Retina (tissue), 1 donor: Measurements from ENCODE around the gene TBC1D2.
"Not testable (repeated sequence)": the region's sequence is repeated elsewhere in the genome, so short reads cannot be mapped to it uniquely, and the experiment has no call there.

Source experiments
- DNase-seq: peaks from one replicate; pipeline ENCODE4 v3.0.0-alpha.2; 2016

Gene TBC1D2

GRCh38 chr9:98269652-98270051 is 14.2 kb upstream of the TBC1D2 start:
- not testable (repeated sequence) for DNase-seq

DNA sequence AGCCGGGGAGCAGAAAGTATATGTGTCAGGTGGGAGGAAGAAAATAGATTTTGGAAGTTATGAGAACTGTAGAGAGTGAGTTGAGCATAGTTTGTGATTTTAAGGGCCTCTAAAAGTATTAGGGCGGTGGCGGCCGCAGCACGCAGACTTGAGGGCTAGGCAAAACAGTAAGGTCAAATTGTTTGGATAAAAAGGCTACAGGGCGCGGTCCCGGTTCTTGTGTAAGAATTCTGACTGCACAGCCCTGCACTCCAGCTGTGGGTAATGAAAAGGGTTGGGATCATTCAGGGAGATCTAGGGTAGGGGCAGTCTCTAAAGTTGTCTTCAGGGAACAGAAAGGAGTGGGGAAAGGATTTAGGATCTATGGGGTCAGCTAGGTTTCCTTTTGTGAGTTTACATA is 12.1 kb upstream of the TBC1D2 start:
- not testable (repeated sequence) for DNase-seq

- no peak for DNase-seq
These were observed 9.1 kb upstream of the TBC1D2 start for GRCh38 chr9:98264516-98264915.

DNA sequence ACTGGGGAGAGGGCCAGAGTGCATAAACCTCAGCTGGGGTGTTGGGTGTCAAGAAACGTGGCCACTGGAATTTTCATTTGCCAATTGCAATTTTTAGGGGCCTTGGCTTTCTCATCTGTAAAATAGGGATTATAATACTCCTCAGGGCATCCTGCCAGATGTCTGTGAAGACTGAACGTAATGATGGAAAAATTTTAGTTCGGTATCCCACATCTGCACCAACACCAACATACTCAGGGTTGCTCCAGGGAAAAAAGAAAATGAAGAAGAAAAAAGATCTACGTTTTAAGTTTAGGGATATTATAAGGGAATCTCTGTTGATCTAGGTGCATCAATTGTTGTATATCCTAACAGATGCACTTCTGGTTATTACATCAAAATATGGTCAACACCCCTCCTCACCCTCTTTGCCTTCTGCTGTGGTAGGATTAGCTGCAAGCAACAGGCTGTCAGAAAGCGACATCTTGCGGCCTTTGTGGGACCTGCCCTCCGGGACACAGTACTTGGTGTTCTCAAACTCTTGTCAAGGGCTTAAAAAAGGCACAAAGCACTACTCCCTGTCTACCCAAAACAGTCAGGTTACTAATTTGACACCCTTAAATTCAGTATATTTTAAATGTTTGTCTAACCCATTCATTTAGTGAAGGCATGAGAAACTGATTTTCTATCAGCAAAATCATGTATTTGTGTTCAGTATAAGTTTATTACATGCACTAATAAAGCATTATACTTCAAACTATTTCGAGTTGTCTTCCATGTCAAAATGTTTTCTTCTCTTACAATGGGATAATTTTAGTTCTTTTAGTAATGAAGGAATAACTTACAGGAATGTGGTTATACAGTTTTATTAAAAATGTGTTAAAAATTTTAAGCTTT is 8.3 kb upstream of the TBC1D2 start:
- peak; percentile 70 for DNase-seq

- no peak for DNase-seq
These were observed 7.6 kb upstream of the TBC1D2 start for GRCh38 chr9:98263080-98263479.

DNA sequence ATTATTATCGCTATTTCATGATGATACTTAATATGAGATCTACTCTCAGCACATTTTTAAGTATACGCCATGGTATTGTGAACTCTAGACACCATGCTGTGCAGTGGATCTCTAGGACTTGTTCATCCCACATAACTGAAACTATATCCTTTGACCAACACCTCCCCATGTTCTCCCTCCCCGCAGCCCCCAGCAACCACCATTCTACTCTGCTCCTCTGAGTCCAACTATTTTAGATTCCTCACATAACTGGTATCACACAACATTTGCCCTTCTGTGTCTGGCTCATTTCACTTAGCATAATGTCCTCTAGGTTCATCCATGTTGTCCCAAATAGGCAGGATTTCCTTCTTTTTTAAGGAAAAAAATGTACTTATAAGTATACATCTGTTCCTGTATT is 6.6 kb upstream of the TBC1D2 start:
- DNase-seq = no peak

DNA sequence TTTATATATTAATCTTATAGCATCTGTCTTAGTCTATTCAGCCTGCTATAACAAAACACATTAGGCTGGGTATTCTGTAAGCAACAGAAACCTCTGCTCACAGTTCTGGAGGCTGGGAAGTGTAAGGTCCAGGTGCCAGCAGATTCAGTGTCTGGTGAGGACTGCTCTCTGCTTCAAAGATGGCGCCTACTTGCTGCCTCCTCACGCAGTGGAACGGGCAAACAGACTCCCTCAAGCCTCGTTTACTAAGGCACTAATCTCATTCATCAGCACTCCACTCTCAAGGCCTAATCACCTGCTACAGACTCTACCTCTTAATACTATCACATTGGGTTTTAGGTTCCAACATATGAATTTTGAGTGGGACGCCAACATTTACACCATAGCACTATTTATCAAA is 5.2 kb upstream of the TBC1D2 start:
- no peak for DNase-seq

DNA sequence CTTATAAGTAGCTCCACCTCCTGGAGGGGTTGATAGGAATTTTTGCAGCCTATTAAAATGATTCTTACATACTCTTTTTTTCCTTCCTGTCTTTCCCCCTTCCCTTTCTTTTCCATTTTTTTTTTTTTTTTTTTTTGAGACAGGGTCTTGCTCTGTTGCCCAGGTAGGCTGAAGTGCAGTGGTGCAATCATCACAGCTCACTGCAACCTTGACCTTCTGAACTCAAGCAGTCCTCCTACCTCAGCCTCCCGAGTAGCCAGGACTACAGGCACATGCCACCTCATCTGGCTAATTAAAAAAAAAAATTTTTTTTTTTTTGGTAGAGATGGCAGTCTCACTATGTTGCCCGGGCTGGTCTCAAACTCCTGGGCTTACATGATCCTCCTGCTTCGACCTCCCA is 4.3 kb upstream of the TBC1D2 start:
- DNase-seq = no peak

DNA sequence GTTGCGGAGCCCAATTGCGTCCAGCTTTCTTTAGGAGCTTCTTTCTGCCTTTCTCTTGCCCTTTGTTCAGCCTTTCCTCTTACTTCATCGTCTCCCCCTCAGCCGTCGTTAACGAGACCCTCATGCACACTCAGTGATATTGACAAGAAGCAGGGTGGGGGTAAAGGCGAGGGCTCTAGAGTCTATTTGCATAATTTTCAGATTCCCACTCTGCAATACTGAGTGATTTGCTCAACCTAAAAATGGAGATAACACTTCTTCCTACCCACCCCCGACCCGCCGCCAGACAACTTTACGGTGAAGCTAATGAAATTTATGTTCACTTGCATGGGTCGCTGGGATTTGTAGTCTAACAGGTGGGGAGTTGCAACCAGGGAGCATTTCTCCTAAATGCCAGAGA is 1.3 kb upstream of the TBC1D2 start:
- DNase-seq = peak; percentile 72

GRCh38 chr9:98255061-98255577 is 330 bp downstream of the TBC1D2 start:
- no peak for DNase-seq

GRCh38 chr9:98254228-98255060 is 1.0 kb downstream of the TBC1D2 start:
- DNase-seq = no peak

- DNase-seq = no peak
These were observed 1.9 kb downstream of the TBC1D2 start for GRCh38 chr9:98253565-98253964.

- DNase-seq = no peak
These were observed 3.9 kb downstream of the TBC1D2 start for GRCh38 chr9:98251551-98251950.

GRCh38 chr9:98249771-98250170 is 5.7 kb downstream of the TBC1D2 start:
- DNase-seq = no peak

- DNase-seq = no peak
These were observed 6.5 kb downstream of the TBC1D2 start for GRCh38 chr9:98248737-98249474.

DNA sequence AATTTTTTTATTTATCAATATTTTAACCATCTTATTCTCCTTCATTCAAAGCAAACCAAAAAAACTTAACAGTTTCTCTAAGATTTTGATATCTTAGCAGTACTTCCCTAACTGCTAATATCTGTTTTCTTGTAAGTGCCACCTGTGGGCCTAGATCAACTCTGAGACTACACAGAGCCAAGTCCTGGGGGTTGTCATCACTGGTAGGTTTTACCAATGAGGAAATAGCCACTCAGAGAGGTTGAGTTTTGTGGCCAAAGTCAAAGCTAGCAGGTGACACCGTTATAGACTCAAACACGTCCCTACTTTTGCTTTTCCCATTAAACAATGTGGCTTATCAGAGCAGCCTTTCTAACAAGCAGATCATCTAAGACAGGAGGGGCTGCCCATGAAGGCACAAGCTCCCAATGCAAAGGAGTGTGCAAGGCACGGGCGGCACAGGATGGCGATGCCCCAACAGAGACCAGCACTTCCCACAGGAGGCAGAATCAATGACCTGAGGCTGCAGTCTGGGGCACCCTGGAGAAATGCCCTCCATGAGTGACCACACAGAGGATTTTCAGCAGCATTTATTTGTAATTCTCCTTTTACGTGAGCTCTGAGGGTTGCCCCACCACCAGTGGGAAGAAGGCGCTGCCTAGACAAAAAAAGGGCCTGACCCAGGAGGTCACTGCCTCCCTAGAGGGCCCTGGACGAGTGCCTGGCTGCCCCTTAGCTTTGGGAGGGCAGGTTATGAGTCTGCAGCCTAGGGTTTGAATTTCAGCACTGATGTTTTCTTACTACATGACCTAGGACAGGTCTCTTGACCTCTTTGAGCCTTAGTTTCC is 7.4 kb downstream of the TBC1D2 start:
- DNase-seq = no peak

DNA sequence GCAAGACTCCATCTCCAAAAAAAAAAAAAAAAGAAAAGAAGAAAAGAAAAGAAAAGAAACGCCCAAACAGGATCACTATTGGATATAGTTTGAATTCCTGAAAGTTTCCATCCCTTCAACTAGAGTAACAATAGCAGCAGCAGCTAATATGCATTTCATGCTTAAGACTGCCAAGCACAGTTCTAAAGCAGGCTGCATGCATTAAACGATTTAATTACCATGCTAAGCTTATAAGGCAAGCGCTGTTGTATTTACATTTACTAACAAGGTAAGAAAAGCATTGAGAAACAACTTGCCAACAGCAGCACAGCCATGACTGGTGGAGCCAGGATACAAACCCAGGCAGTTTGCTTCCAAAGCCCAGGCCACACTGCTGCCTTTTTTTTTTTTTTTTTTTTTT is 13.0 kb downstream of the TBC1D2 start:
- DNase-seq = no peak

DNA sequence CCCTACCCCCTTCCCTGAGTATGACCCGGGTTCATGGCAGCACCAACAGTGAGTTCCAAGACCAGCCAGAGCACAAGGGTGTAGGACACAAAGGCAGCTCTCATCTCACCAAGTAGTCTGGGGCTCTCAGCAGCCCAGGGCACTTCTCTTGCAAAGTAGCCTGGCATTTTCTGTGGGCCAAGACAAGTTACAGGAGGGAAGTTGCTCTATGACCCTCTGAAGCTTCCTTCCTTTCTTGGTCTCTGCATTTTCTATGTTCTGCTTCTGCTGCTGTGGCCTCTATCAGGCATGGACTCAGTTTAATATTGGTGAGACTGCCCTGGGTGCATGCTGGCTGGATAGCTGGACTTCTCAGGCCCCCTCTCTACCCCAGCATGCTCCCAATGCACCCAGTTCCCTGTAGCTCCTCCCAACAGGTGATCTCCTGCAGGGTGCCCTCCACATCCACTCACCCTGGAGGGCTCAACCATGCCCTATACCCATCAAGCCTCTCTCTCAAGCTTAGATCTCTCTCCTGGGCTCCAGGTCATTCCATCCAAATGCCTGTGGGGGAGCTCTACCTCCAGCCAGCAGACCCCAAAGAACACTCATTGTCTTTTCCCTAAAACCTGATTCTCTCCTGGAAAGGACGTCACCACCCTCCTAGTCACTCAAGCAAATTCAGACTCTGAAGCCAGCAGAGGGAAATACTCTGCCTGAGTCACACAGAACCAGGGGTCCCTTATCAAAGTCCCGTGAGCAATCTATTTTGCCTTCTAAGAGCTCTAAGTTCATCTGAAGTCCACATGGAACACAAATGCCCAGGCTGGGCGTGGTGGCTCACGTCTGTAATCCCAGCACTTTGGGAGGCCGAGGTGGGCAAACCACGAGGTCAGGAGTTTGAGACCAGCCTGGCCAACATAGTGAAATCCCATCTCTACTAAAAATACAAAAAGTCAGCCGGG is 13.8 kb downstream of the TBC1D2 start:
- no peak for DNase-seq

GRCh38 chr9:98240475-98240874 is 15.0 kb downstream of the TBC1D2 start:
- DNase-seq = no peak

DNA sequence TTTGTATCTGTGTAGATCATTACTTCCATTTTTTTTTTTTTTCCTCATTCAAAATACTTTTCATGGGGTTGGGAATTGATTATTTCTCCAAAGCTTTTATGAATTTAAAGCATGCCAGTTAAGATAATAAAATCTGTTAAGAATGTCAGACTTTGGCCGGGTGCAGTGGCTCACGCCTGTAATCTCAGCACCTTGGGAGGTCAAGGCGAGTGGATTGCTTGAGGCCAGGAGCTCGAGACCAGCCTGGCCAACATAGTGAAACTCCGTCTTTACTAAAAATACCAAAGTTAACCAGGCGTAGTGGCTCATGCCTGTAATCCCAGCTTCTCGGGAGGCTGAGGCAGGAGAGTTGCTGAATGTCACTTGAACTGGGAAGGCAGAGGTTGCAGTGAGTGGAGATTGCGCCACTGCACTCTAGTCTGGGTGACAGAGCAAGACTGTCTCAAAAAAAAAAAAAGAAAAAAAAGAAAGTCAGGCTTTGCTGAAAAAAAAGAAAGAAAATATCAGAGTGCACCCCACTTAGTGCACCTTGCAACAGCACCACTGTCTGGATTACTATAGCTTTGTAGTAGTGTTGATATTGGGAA is 18.5 kb downstream of the TBC1D2 start:
- DNase-seq = no peak

GRCh38 chr9:98235126-98235525 is 20.3 kb downstream of the TBC1D2 start:
- DNase-seq = no peak
